Stimulated activated naive CD8-positive, alpha-beta T cell treated with anti-CD3 and anti-CD28 coated beads, Interleukin-15, Interleukin-2, amounts not matched to agents 100 U/mL and 50 U/mL, for 24 hours (primary cell): ENCODE measurements around the gene FBXW10B.
"Not testable (repeated sequence)": the region's sequence is repeated elsewhere in the genome, so short reads cannot be mapped to it uniquely, and the experiment has no call there.

Experiments used
- ATAC-seq: fragments of 150-1000 bp; cut with Tn5 transposase; one replicate; pipeline ENCODE4 v1.10.0; 2021
- DNase-seq: peaks from one replicate; pipeline ENCODE4 v3.0.0; 2021

The FBXW10B gene

DNA sequence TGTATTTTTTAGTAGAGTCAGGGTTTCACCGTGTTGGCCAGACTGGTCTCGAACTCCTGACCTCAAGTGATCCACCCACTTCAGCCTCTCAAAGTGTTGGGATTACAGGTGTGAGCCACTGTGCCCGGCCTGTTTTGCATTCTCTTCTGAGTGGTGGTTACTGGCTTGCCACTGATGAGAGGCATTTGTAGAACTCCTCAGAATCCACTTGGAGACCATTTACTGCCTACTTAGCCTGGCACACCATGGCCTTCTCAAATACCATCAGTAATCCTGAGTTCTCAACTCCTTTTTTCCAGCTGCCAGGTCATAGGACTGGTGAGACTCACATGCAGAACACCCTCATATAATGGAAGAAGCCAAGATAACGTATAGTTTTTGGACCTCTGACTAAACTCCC is 22.5 kb upstream of the FBXW10B start:
- not testable (repeated sequence) for DNase-seq, ATAC-seq

DNA sequence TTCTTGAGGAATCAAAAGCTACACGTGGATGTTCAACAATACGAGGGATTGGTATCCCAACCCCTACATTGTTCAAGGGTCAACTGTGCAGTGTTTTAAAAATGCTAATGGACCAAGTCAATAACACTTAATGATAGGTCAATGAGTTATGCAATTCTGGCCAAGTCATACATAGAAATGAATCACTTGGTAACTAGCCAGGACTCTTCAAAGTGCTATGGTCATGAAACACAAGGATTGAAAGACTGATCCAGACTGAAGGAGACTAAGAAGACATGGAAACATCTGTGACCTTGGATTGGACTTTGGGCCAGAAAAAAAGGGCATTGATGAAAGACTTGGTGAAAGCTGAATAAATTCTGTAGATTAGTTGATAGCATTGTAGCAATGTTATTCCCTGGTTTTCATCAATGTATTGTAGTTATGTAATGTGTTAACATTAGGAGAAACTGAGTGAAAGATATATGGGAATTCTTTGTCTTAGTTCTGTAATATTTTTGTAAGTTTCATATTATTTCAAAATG is 11.5 kb upstream of the FBXW10B start:
- not testable (repeated sequence) for ATAC-seq, DNase-seq

DNA sequence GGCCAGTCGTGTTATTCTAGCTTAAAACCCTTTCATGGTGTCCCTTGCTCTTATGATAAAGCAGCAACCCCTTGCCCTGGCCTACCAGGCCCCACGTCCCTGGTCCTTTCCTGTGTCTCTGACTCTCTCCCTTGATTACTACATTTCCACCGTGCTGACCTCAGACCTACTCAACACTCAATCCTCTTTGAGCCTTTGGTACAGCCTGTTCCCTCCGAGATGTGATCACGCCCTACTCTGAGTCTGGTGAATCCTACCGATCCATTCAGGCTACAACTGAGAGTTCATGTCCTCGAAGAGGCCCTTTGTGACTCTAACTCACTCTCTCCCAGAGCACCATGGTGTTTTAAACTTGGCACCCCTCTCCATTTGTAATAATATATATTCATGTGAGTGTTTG is 10.5 kb upstream of the FBXW10B start:
- ATAC-seq, DNase-seq: not testable (repeated sequence)

DNA sequence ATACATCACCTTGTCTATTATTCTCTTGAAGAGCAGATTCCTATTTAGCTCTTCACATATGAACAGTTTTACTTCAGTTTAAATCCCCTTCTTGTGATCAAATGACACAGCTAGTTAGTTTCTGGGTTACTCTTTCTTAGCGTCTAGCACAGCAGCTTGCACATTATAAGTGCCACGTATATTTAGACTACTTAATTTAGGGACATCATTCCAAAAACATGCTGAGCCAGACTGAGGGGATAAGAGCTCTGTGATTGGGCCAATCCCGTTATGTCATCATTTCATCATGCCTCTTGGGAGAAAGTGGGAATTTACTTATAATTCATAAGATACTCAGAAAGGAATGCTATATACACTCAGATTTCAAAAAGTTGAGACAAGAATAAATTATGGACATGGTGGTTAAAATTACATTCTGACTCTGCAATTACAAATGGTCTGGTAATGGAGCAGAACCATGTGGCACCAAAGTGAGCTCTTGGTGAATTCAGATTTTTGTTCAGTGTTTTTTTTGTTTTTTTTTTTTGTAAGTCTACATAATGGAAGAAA is 4.2 kb upstream of the FBXW10B start:
- DNase-seq = not testable (repeated sequence)

DNA sequence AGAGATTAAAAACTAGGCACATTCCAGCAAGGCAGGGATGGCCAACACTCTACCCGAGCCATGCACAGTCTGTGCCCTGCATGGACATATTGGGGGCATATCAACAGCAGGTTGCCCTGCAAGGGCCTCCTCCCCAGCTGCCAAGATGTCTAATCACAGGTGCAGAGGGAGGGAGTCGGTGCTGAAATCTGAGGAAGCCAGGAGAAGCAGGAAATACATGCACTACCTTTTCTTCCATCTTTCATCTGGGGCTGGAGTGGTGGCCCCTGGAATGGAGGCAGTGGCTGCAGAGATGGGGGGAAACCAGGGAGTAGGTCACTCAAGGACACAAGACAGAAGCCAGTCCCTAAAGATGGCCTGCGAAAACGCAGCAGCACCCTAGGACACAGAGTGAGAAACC is 3.8 kb upstream of the FBXW10B start:
- ATAC-seq, DNase-seq: not testable (repeated sequence)

More for the DNA sequence above, 4.2 kb upstream of the FBXW10B start:
- not testable (repeated sequence) for ATAC-seq

DNA sequence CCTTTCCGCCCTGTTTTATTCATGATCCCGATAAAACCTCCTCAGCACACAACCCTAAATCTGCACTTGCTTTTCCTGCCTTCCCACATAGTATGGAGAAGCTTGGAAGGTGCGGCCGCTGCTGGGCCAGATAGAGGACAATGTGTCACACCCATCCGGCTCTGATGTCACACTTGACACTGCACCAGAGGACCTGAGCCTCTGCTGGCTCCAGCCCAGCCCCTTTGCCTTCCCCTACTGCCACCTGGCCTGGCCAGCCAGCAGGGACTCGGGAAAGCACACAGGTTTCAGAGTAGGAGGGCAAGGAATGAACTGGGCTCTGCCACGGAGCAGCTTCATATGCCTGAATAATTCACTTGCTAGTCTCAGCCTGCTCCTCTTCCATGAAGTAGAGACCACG is 2.6 kb upstream of the FBXW10B start:
- not testable (repeated sequence) for ATAC-seq, DNase-seq

DNA sequence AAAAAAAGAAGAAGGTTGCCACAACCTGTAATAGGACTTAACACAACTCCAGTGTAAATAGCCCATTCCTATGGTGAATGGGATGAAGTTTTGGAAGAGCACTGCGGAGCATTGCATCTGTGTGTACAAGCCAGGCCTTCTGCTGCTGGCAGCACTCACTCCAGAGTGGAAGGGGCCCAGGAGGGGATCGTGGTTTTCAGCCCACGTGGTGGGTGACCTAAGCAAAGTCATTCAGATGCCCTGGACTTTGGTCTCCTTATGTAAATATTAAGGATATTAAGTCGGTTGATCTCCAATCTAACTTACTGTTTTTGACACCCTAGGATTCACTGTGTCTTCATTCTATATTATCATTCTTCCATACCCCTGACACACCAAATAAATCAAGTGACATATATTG is 2.7 kb downstream of the FBXW10B start:
- not testable (repeated sequence) for ATAC-seq, DNase-seq

DNA sequence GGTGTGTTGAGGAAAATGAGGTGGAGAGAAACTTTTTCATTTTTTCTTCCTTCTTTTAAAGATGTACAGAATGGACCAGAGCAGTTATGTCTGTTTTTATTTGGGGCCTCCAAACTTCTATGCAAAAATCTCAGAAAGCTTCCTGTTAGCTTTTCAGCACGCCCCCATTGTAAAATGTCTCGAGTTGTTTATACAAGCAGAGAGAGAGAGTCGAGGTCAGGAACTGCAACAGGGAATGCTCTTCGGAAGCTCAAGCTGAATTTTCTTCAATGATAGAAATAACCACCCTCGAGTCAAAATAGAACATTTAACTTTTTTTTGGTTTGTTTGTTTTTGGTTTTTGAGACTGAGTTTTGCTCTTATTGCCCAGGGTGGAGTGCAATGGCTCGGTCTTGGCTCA is 3.7 kb downstream of the FBXW10B start:
- DNase-seq, ATAC-seq: not testable (repeated sequence)

DNA sequence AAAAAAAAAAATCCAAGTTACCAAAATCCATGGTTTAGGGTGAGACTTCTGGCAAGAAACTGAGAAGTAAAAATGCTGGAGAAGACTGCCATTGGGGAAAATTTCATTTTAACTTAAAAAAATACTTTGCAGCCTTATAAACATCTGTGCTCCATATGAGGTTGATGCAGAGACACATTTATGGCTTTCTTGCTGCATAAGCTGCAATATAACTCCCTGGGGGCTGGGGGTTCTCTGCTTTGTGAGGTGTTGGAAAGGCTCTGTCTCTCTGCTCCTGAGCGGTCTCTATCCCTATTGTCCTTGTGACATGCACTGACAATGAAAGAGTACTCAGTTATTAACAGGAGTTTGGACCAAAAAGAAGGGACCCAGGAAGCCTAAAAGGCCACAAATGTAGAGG is 6.4 kb downstream of the FBXW10B start:
- not testable (repeated sequence) for DNase-seq, ATAC-seq

DNA sequence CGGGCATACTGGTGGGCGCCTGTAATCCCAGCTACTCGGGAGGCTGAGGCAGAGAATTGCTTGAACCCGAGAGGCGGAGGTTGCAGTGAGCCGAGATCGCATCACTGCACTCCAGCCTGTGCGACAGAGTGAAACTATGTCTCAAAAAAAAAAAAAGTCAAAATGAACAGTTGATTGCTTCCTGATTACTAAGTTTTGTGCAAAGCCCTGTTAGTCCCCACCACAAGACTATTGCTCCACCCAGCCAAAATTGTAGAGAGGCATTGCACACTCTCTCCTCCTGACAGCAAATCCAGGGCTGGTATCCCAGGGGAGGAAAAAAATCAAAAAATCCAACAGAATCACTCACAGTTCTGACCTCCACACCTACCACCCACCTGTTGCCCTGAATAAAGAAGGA is 26.5 kb downstream of the FBXW10B start:
- not testable (repeated sequence) for ATAC-seq, DNase-seq

DNA sequence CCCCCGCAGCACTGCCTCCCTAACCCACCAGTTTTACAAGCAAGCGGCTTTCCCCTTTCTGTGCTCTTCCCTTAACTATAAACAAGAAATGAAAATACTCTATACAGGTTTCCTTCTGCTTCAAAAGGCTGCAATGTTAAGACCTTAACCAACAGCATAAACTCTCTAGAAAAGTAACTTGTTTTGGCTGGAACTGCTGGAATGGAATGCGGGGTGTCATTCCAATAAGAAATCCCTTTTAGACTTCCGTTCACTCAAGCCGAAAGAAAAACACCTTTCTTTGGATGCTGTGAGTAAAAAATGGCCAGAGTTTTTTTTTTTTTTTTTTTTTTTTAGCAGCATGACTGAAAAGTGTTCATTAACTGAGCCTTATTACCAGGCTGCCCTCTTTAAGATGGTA is 27.5 kb downstream of the FBXW10B start:
- ATAC-seq, DNase-seq: not testable (repeated sequence)

DNA sequence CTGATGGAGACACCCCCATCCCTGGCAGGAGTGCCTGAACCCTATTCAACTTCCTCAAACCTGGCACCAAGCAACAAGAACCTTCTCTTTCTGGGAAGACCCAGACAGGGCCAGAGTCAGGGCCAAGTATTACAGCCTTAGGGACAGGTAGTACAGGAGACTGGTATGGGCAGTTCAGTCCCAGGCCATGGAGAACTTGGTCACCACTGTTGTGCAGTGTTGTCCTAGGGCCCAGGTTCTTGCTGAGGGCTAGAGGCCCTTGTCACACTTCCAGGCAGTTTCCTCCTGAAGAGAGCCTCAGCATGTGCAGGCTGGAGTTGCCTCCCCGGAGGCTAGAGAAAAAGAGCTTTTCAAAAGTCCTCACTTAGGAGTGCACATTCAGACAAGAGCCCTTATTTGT is 28.7 kb downstream of the FBXW10B start:
- ATAC-seq, DNase-seq: not testable (repeated sequence)

DNA sequence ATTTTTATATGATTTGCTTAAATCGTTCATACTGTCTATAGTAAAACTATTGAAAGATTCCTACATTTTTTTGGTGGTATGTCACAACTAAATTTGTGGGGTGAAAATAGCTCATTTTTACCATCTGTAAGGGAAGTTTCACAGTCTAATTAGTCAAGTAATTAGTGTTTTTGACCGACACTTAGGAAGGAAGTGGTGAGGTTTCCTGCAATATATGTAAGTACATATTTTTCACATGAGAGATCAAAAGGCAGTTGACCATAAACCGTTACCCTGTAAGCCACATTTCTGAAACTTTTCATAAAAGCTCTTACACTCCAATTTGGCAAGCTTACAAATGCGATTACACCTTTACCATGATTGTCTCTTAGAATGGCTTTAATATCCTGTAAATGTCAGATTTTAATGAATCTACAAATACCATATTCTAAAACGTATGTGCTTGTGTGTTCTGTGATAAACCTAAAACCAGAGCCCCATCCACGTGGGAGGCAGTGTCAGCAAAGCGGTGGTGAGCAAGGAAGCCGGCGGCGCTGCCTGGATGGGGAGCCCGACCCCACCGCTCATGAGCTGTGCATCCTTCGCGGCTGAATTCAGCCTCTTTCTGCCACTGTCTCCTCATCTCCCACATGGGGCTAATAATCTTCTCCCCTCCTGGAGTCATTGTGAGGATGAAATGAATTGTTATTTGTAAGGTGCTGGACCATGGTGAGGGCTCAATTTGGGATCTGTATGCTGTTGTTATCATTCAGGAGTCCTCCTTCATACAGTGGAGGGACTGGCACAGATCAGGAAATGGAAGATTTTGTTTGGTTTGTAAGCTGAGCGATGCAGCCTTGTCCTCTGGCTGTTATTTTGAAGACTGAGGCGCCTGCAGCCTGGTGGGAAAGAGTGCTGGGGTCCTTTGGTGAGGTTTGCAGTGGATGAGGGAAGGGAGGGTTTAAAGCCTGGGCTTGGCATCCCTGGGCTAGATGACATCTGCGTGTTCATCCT is 29.7 kb downstream of the FBXW10B start:
- peak; percentile 78 for ATAC-seq
- DNase-seq = peak; percentile 50

DNA sequence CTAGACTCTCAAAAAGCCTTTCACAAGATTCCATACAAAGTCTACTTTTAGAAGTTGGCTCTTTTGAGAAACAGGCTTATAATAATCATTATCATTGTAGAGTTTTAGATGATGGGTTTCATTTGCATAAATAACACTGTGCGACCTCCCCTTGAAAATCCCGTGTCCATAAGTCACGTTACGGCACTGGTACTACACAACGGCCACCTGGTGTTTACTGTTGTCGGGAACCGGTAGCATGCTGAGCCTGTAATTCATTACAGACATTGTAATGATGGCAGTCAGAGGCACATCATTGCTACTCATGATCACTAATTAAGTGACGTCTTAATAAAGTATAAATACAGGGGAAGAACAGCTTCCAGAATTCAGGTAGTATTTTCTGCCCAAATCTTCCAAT is 31.5 kb downstream of the FBXW10B start:
- ATAC-seq, DNase-seq: not testable (repeated sequence)

DNA sequence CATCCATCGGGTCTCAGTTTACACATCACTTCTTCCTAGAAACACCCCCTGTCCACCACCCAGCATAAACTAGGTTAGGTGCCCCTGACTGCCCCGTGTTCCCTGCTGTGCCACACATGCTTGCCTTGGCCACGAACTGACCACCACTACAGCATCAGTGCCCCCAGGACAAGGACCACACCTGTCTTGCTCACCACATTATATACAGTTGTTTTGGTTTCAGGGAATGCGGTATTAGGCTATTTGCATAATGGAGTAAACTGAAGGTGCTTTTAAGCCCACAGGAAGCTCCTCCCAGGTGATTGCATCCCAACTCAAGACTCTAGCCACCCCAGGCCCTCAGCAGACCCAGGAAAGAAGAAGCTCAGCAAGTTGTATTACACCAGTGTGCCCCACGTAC is 36.2 kb downstream of the FBXW10B start:
- not testable (repeated sequence) for ATAC-seq, DNase-seq

DNA sequence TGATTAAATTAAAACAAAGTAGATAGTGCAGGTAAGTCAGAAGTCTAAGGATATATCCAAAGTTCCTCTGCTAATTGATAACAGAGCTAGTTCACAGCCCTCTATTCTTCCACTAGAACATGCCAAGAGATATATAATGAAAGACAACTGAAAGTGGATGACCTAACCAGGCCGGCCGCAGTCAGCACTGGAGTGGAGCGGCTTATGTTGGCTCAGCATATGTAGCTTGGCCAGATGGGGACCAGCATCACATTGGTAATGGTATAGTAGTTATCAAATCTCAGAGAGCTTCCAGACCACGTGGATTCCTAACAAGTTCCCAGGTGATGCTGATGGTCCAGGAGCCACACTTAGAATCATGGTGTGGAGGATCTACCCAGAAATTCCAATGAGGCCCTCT is 38.0 kb downstream of the FBXW10B start:
- not testable (repeated sequence) for ATAC-seq, DNase-seq

DNA sequence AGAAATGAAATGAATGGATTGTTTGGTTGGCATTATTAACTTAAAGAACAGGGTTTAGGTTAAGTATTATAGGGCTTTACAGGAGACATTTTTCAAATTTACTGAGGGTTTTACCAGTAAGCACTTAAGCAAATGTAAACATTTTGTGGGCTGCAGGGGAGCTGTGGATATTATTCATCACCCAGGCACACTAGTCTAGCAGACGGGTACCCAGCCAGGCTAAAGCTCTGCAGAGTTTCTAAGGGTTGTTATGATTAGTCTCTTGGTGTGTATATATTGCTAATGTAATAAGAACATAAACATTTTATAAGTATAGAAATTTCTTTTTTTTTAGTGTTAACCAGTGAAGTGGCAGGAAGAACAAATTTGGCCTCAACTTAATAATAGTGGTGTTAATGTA is 42.7 kb downstream of the FBXW10B start:
- ATAC-seq = not testable (repeated sequence)

DNA sequence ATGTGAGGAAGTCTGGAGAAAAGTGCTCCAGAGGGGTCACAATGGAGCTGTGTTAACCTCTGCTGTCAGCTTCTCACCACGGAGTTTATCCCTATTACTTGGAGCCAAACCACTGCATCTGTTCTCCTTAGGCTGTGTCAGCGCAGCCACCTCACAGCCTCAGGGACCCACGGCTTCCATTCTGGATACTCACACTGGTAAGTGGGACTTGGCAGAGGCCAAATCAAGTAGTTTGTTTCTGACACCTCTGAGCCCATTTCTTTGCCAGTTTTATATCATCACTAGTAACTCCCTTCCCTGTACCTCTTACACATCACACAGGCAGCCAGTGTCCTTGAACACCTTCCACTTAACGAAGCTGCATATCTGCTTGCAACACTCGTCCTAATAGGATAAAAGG is 44.8 kb downstream of the FBXW10B start:
- not testable (repeated sequence) for DNase-seq, ATAC-seq

More for the DNA sequence above, 42.7 kb downstream of the FBXW10B start:
- not testable (repeated sequence) for DNase-seq

DNA sequence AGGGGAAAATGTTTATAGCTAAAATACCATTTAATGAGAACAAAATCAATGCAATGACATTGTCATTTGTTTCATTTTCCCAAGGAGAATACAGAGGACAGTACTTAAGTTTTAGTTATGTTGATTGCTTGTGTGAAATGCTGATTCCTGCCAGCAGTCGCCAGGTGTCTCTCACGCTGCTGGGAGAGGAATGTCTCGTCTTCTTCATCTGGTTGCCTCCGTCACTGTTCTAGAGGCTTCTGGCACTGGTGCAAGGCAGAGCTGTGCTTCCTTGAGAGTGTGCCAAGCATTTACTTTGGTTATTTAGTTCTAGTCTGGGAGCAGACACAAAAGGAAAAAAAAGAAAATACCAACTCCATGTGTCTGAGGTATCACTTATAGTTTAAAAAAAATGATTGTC is 45.6 kb downstream of the FBXW10B start:
- not testable (repeated sequence) for ATAC-seq, DNase-seq
